Heart right ventricle (tissue), 16 donors: Measurements from ENCODE around the gene DST. TPM values are rescaled to one million over a fixed set of nuclear protein-coding genes. Genes with fewer than 3 reads are reported as not detected.
A peak's percentile ranks its signal among the peaks of the same experiment; 100 is the strongest.

Experiments
- ATAC-seq, 8 donors: fragments of 200-7000 bp; cut with Tn5 transposase; one replicate each; pipeline ENCODE4 v1.9.1; 2020; ENCODE audit warnings: mild to moderate bottlenecking in 8 of 8, moderate library complexity in 8 of 8, moderate number of reproducible peaks in 1 of 8
- DNase-seq, 2 donors: peaks; one replicate each; pipeline ENCODE4 v3.0.0-alpha.2; 2020
- H3K27ac ChIP-seq, 10 donors: fragments of 200-600 bp; sonication (generic) in 2 of 10; one replicate each; pipeline versions ENCODE4 v1.5.0 to v1.8.0; 2020 to 2022; ENCODE audit warnings: mild to moderate bottlenecking in 3 of 10
- H3K27me3 ChIP-seq, 7 donors: fragments of 200-600 bp; one replicate each; pipeline ENCODE4 v1.8.0; 2021 to 2022; ENCODE audit warnings: mild to moderate bottlenecking in 2 of 7
- H3K36me3 ChIP-seq, 9 donors: fragments of 200-600 bp; sonication (generic) in 1 of 9; one replicate each; pipeline versions ENCODE4 v1.5.0 to v1.8.0; 2020 to 2022; ENCODE audit warnings: mild to moderate bottlenecking in 2 of 9
- H3K4me1 ChIP-seq, 9 donors: fragments of 200-600 bp; sonication (generic) in 1 of 9; one replicate each; pipeline versions ENCODE4 v1.5.0 to v1.8.0; 2020 to 2022; ENCODE audit warnings: mild to moderate bottlenecking in 4 of 9
- H3K4me3 ChIP-seq, 10 donors: fragments of 200-600 bp; sonication (generic) in 2 of 10; one replicate each; pipeline versions ENCODE4 v1.5.0 to v1.8.0; 2020 to 2022; ENCODE audit warnings: mild to moderate bottlenecking in 7 of 10, moderate library complexity in 2 of 10
- H3K9me3 ChIP-seq, 11 donors: fragments of 200-600 bp in 10 of 11; sonication (generic) in 2 of 11; one replicate each; pipeline versions ENCODE4 v1.5.0 to v1.8.0; 2013 to 2022; ENCODE audit warnings: mild to moderate bottlenecking in 2 of 11, control low read depth in 1 of 11, moderate library complexity in 1 of 11
- WGBS, 2 donors: extraction: QIAGEN DNeasy Blood & Tissue Kit; methylation state at CpG; one replicate each; pipeline ENCODE4 v1.1.7; 2013; ENCODE audit warnings: inconsistent platforms in 1 of 2; 5-methylcytosine and 5-hydroxymethylcytosine counted together
- intact Hi-C, 10 donors: fragments of 100-400 bp; cut with DNase I; formaldehyde crosslinking; loops; one replicate each; pipeline versions ENCODE4 v1.11.1 to v1.14.2; 2022
- polyA plus RNA-seq, 2 donors: library from polyadenylated mRNA; stranded (reverse); fragments of 200-250 nt; gene quantifications; one replicate each; pipeline ENCODE4 v1.2.3, GENCODE V29; 2013
- total RNA-seq, 10 donors: library from RNA; stranded (reverse); fragmentation: NEBNext Ultra II Directional in 3 of 10; extraction: Animal tissue kit (Norgen Biotek cat#: 25700) in 3 of 10; gene quantifications; one replicate each; pipeline versions ENCODE4 v1.2.1 to v1.2.4, GENCODE V29; 2021 to 2023
- TF ChIP-seq, protein P1 (sequence below), 9 donors: fragments of 200-600 bp; sonication (generic) in 2 of 9; IDR thresholded peaks; one replicate each; pipeline versions ENCODE4 v1.5.0 to v1.8.0; 2021 to 2022; ENCODE audit warnings: antibody characterized with exemption in 9 of 9, mild to moderate bottlenecking in 5 of 9, moderate library complexity in 1 of 9
- donor health status: Arrhythmogenic right ventricular cardiomyopathy.
- donor health status: ischemic (EF 13 %, LVEDD 7.1; RV severe dilation, severe dysfunction).
- donor health status: healthy with polysubstance abuse.
- donor health status: DM: no; HTN: yes; CAD: no.
- donor health status: DM: no; HTN: no; CAD: no.
- donor health status: ischemic (EF 25% LVEDD 6.9; RV normal size, moderate dysfunction).
- donor health status: ischemic (EF 25% LVEDD 5.7; RV mildly dilated, moderate dysfunction).
- donor health status: healthy.
- donor health status: DM: yes; HTN: yes; CAD: no.
- donor health status: Ischemic cardiomyopathy.
- donor health status: ischemic (EF 35%, LVEDD 5.7; RV mildly dilated, moderate dysfunction).
- donor health status: nonischemic (EF 11% LVEDD 7.7; RV severe dilation, severe dysfunction).
- donor health status: DM: yes; HTN: yes; CAD: no.
- donor health status: PGD.
- donor health status: ischemic (EF 29% LVEDD 5.4; RV normal size, mild dysfunction).
- donor health status: nonischemic (EF 23%, LVEDD 6.1; RV moderate dilation, normal function).

The DST gene
- total and polyA plus RNA-seq, 12 donors = 103 to 619 (median 433) TPM

- TF ChIP-seq, protein P1, sequence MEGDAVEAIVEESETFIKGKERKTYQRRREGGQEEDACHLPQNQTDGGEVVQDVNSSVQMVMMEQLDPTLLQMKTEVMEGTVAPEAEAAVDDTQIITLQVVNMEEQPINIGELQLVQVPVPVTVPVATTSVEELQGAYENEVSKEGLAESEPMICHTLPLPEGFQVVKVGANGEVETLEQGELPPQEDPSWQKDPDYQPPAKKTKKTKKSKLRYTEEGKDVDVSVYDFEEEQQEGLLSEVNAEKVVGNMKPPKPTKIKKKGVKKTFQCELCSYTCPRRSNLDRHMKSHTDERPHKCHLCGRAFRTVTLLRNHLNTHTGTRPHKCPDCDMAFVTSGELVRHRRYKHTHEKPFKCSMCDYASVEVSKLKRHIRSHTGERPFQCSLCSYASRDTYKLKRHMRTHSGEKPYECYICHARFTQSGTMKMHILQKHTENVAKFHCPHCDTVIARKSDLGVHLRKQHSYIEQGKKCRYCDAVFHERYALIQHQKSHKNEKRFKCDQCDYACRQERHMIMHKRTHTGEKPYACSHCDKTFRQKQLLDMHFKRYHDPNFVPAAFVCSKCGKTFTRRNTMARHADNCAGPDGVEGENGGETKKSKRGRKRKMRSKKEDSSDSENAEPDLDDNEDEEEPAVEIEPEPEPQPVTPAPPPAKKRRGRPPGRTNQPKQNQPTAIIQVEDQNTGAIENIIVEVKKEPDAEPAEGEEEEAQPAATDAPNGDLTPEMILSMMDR (IDR thresholded peaks at IDR 0.05) = no peak
- ATAC-seq = peak in 1 of 8 donors; percentile 30
- H3K4me1 ChIP-seq = peaks cover 0 to 88% (median 58%) of the 10 kb centered on the region in 9 donors
- no peak for DNase-seq
- no peaks in the 10 kb centered on the region for H3K9me3 ChIP-seq
- intact Hi-C loops = no loop called here
- H3K36me3 ChIP-seq = peaks cover 0 to 95% (median 23%) of the 10 kb centered on the region in 9 donors
- no peaks in the 10 kb centered on the region for H3K27me3 ChIP-seq
- H3K27ac ChIP-seq = peak overlapping the region in 9 of 10 donors; percentile 8 to 81 (median 72)
- 64 to 74% methylated on average over 3 of the region's 3 CpGs for WGBS, 2 donors
- H3K4me3 ChIP-seq = no peak overlapping the region
Measured at GRCh38 chr6:56509031-56509430, 133.7 kb downstream of the DST start.

DNA sequence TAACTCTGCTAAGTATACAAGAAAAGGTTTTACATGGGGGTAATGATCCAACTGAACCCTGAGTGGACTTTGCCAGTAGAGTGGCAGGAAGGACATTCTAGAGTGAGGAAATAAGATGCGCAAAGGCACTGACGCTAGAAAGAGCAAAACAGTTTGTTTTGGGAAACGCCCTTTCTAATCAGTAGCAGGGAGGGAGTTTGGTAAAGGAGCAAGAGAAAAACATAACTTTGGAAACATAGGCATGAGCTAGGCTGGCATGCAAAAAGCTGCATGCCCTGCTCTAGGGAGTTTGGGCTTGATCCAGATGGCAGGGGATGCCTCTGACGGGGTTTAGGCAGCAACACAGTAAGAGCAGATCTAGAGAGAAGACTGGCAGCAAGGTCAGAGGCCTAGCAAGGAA, 135.2 kb downstream of the DST start:
- DNase-seq = peak; percentile 33 to 41
- peak overlapping the region; percentile 49 to 81 (median 73) for H3K27ac ChIP-seq
- peaks cover 0 to 73% (median 44%) of the 10 kb centered on the region in 9 donors for H3K4me1 ChIP-seq
- peaks cover 0 to 96% (median 23%) of the 10 kb centered on the region in 9 donors for H3K36me3 ChIP-seq
- WGBS, 2 donors = 45 to 46% methylated on average over 4 of the region's 4 CpGs
- peak; percentile 60 to 85 (median 68) for ATAC-seq
- H3K9me3 ChIP-seq = no peaks in the 10 kb centered on the region
- H3K27me3 ChIP-seq = no peaks in the 10 kb centered on the region
- H3K4me3 ChIP-seq = no peak overlapping the region
- intact Hi-C loops = no loop called here
- TF ChIP-seq, protein P1 (IDR thresholded peaks at IDR 0.05) = no peak

DNA sequence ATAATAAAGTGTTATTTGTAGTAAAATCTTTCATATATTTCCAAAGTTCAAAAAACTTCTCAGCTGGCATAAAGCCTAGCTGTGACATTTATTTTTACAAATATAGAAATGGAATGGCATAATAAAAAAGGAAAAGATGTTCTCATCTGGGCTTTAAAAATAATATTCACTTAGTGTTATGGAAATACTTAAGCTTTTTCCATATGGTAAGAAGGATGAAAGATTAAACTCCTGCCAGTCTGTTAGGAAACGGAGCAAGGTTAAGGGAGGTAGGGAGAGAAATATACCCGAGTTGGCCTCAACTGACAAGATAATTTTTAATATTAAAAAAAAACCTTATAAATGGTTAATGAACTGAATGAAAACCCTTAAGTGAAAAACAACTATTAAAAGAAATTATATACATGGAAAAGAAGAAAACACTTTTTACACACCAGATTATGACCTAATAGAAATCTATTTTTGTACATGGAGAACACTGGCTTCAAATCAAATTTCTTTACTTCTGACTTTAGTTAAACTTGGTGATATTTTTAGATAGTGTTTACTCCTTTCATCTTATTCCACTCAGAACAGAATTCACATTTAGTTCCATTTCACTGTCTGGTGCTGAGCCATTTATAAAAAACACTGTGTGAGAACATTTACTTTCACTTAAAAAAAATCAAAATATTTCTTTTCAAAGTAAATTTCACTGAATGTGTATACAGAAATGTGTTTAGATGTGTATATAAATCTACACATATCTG, 137.0 kb downstream of the DST start:
- Histone ChIP-seq H3K4me1 (peaks cover 0 to 70% (median 42%) of the 10 kb centered on the region in 9 donors), H3K36me3 (peaks cover 0 to 97% (median 23%) of the 10 kb centered on the region in 9 donors), H3K4me3 (no peak overlapping the region), H3K27me3 (no peaks in the 10 kb centered on the region), H3K9me3 (no peaks in the 10 kb centered on the region), H3K27ac (peak overlapping the region in 9 of 10 donors; percentile 10 to 81 (median 63))
- DNase-seq (no peak), ATAC-seq (peak in 1 of 8 donors; percentile 71)
- TF ChIP-seq, protein P1 (IDR thresholded peaks at IDR 0.05) = no peak
- intact Hi-C loops = no loop called here
- 29 to 30% methylated on average over 2 of the region's 2 CpGs for WGBS, 2 donors

GRCh38 chr6:56501993-56502392, 140.7 kb downstream of the DST start:
- Histone ChIP-seq H3K27me3 (no peaks in the 10 kb centered on the region), H3K27ac (no peak overlapping the region), H3K9me3 (no peaks in the 10 kb centered on the region), H3K4me1 (peaks cover 0 to 48% (median 16%) of the 10 kb centered on the region in 9 donors), H3K4me3 (no peak overlapping the region), H3K36me3 (peaks cover 0 to 97% (median 35%) of the 10 kb centered on the region in 9 donors)
- ATAC-seq = no peak
- no peak for DNase-seq
- TF ChIP-seq, protein P1 (IDR thresholded peaks at IDR 0.05) = no peak
- intact Hi-C loops = loop anchor here in 1 of 10 donors (5.0 kb wide), 1 partner anchor 40 kb away; no protein-coding TSS in a partner anchor
